HepG2 (cell line): ENCODE measurements around the gene ZNF222. TPM values are rescaled to one million over a fixed set of nuclear protein-coding genes. Genes with fewer than 3 reads are reported as not detected.

Experiments
- ATRX ChIP-seq: sonication (generic); formaldehyde crosslinking; IDR thresholded peaks from 2 replicates; pipeline ENCODE4 v1.4.0; 2020; ENCODE audit warnings: missing genetic modification reagents, borderline replicate concordance
- HDAC6 ChIP-seq: fragments of 200-600 bp; sonication (generic); IDR thresholded peaks from 2 replicates; pipeline ENCODE4 v1.7.0; 2017; ENCODE audit warnings: mild to moderate bottlenecking, antibody characterized with exemption, low read length, low read depth
- MAFF ChIP-seq: IDR thresholded peaks from 2 replicates; pipeline ENCODE4 v1.6.1; 2011; ENCODE audit warnings: low read depth, low read length, improper control_type of control experiment
- MTA1 ChIP-seq: sonication (generic); formaldehyde crosslinking; IDR thresholded peaks from 2 replicates; pipeline ENCODE4 v1.4.0; 2020; ENCODE audit warnings: missing genetic modification reagents, mild to moderate bottlenecking, borderline replicate concordance
- NFIB ChIP-seq: sonication (generic); formaldehyde crosslinking; IDR thresholded peaks from 2 replicates; pipeline ENCODE4 v1.9.0; 2021; ENCODE audit warnings: missing genetic modification reagents, mild to moderate bottlenecking, borderline replicate concordance
- RBFOX2 ChIP-seq: fragments of 200-400 bp; formaldehyde crosslinking; IDR thresholded peaks from 2 replicates; pipeline ENCODE4 v1.6.1; 2017; ENCODE audit warnings: low read depth, mild to moderate bottlenecking, low read length
- RELA ChIP-seq: sonication (generic); formaldehyde crosslinking; IDR thresholded peaks from 2 replicates; pipeline ENCODE4 v1.4.0; 2020; ENCODE audit warnings: missing genetic modification reagents
- SMARCE1 ChIP-seq: fragments of 450-650 bp; IDR thresholded peaks from 2 replicates; pipeline ENCODE4 v1.6.1; 2017; ENCODE audit warnings: borderline replicate concordance
- ZFP62 ChIP-seq: sonication (generic); formaldehyde crosslinking; IDR thresholded peaks from 2 replicates; pipeline ENCODE4 v1.4.0; 2020; ENCODE audit warnings: missing genetic modification reagents
- ZMYM2 ChIP-seq: sonication (generic); formaldehyde crosslinking; IDR thresholded peaks from 2 replicates; pipeline ENCODE4 v1.8.0; 2022; ENCODE audit warnings: mild to moderate bottlenecking, missing genetic modification reagents
- ZNF282 ChIP-seq: fragments of 450-650 bp; IDR thresholded peaks from 2 replicates; pipeline ENCODE4 v1.6.1; 2018; ENCODE audit not compliant: partially characterized antibody
- ZNF607 ChIP-seq: sonication (generic); formaldehyde crosslinking; IDR thresholded peaks from 2 replicates; pipeline ENCODE4 v1.5.1; 2020; ENCODE audit warnings: missing genetic modification reagents, mild to moderate bottlenecking, borderline replicate concordance
- ZNF782 ChIP-seq: sonication (generic); formaldehyde crosslinking; IDR thresholded peaks from 2 replicates; pipeline ENCODE4 v1.4.0; 2020; ENCODE audit warnings: missing genetic modification reagents, mild to moderate bottlenecking, borderline replicate concordance
- ZSCAN29 ChIP-seq: sonication (generic); formaldehyde crosslinking; conservative IDR thresholded peaks from 2 replicates; pipeline ENCODE4 v1.4.0; 2020; ENCODE audit warnings: mild to moderate bottlenecking, missing genetic modification reagents
- ZSCAN9 ChIP-seq: IDR thresholded peaks from 2 replicates; pipeline ENCODE4 v1.6.1; 2016; ENCODE audit warnings: borderline replicate concordance
- polyA plus RNA-seq, 8 experiments: library from polyadenylated mRNA; depleted of rRNA in 3 of 8; stranded (reverse) in 7 of 8; unstranded in 1 of 8; fragments of >200 nt; fragmentation: Illumina TruSeq in 4 of 8; extraction: Trizol in 4 of 8; gene quantifications; 2 replicates each; pipeline versions ENCODE4 v1.2.1 to v1.2.3, GENCODE V29; 2011 to 2016; ENCODE audit warnings: low read depth in 4 of 8, missing spikeins in 1 of 8, mixed read lengths in 1 of 8; ENCODE audit not compliant: insufficient read depth in 1 of 8
- total RNA-seq, 5 experiments: library from RNA; depleted of rRNA; stranded (reverse); fragments of >200 nt; fragmentation: Illumina TruSeq; extraction: Trizol; gene quantifications; 2 replicates each; pipeline ENCODE4 v1.2.3, GENCODE V29; 2016; ENCODE audit warnings: low read depth in 1 of 5
- TF ChIP-seq, protein P1 (sequence below): sonication (generic); formaldehyde crosslinking; IDR thresholded peaks from 2 replicates; pipeline ENCODE4 v1.4.0; 2020; ENCODE audit warnings: missing genetic modification reagents, mild to moderate bottlenecking, borderline replicate concordance
- TF ChIP-seq, protein P2 (sequence below): sonication (generic); formaldehyde crosslinking; IDR thresholded peaks from 2 replicates; pipeline ENCODE4 v1.4.0; 2020; ENCODE audit warnings: missing genetic modification reagents
- TF ChIP-seq, protein P3 (sequence below): sonication (generic); formaldehyde crosslinking; IDR thresholded peaks from 2 replicates; pipeline ENCODE4 v1.4.0; 2020; ENCODE audit warnings: missing genetic modification reagents
- TF ChIP-seq, protein P4 (sequence below): sonication (generic); formaldehyde crosslinking; IDR thresholded peaks from 2 replicates; pipeline ENCODE4 v1.4.0; 2020; ENCODE audit warnings: low read depth, mild to moderate bottlenecking, missing genetic modification reagents
- TF ChIP-seq, protein P5 (sequence below): sonication (generic); formaldehyde crosslinking; IDR thresholded peaks from 2 replicates; pipeline ENCODE4 v1.8.1; 2023; ENCODE audit warnings: mild to moderate bottlenecking, missing genetic modification reagents, borderline replicate concordance

Gene ZNF222
- total and polyA plus RNA-seq, 2 of the 13 experiments (the other 11 are each of a cell fraction or from before 2014, with no cell fraction given): 2.2 to 6.2 TPM

DNA sequence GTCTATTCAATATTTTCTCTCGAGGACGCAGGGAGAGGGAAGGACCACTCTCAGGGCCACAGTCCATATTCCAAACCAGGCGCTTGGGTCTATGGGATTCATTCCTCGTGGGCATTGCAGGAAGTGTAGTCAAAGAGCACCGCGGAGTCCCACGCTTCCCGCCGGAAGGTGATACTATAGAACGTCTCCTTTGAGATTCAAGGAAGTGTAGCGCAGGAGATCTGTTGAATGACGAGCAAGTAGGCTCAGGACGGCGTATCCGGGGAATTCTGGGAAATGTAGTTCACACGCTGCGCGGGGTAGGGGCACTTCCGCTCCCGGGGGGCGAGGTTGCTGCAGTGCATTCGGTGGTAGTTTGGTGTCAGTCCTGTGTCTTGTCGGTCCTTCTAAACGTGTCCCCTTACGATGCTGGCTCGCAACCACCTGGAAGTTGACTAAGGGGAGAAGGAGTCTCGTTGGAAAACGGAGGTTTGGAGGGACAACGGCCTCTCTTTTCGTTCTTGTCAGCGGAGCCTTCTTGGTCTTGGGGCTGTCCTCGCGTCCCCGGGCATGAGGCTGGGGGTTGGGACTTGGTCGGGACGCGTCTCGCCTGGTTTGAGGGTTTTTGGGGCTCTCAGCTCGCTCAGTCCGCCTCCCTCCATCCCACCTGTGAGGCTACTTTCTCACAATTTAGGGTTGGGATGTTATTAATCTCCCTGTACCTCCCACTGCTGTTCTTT, 46.8 kb downstream of the ZNF222 start, which contains the start of gene ZNF284 (continued):
- TF ChIP-seq, protein P1, sequence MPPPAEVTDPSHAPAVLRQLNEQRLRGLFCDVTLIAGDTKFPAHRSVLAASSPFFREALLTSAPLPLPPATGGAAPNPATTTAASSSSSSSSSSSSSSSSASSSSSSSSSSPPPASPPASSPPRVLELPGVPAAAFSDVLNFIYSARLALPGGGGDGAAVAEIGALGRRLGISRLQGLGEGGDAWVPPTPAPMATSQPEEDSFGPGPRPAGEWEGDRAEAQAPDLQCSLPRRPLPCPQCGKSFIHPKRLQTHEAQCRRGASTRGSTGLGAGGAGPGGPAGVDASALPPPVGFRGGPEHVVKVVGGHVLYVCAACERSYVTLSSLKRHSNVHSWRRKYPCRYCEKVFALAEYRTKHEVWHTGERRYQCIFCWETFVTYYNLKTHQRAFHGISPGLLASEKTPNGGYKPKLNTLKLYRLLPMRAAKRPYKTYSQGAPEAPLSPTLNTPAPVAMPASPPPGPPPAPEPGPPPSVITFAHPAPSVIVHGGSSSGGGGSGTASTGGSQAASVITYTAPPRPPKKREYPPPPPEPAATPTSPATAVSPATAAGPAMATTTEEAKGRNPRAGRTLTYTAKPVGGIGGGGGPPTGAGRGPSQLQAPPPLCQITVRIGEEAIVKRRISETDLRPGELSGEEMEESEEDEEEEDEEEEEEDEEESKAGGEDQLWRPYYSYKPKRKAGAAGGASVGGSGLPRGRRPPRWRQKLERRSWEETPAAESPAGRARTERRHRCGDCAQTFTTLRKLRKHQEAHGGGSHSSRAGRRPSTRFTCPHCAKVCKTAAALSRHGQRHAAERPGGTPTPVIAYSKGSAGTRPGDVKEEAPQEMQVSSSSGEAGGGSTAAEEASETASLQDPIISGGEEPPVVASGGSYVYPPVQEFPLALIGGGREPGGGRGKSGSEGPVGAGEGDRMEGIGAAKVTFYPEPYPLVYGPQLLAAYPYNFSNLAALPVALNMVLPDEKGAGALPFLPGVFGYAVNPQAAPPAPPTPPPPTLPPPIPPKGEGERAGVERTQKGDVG (CRISPR knock-in tag): no peak
- no peak for TF ChIP-seq ZFP62 (CRISPR knock-in tag)
- TF ChIP-seq ZSCAN29 (CRISPR knock-in tag): no peak
- TF ChIP-seq SMARCE1: no peak
- TF ChIP-seq, protein P2, sequence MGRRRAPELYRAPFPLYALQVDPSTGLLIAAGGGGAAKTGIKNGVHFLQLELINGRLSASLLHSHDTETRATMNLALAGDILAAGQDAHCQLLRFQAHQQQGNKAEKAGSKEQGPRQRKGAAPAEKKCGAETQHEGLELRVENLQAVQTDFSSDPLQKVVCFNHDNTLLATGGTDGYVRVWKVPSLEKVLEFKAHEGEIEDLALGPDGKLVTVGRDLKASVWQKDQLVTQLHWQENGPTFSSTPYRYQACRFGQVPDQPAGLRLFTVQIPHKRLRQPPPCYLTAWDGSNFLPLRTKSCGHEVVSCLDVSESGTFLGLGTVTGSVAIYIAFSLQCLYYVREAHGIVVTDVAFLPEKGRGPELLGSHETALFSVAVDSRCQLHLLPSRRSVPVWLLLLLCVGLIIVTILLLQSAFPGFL (CRISPR knock-in tag): no peak
- no peak for TF ChIP-seq ZNF607 (CRISPR knock-in tag)
- no peak for TF ChIP-seq MTA1
- TF ChIP-seq ZNF282: no peak
- no peak for TF ChIP-seq RELA (CRISPR knock-in tag)
- TF ChIP-seq, protein P3, sequence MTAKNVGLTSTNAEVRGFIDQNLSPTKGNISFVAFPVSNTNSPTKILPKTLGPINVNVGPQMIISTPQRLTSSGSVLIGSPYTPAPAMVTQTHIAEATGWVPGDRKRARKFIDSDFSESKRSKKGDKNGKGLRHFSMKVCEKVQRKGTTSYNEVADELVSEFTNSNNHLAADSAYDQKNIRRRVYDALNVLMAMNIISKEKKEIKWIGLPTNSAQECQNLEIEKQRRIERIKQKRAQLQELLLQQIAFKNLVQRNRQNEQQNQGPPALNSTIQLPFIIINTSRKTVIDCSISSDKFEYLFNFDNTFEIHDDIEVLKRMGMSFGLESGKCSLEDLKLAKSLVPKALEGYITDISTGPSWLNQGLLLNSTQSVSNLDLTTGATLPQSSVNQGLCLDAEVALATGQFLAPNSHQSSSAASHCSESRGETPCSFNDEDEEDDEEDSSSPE (CRISPR knock-in tag): peak; percentile 59; the same call in 1 of the 2 replicates
- TF ChIP-seq RBFOX2: 0 out of 2 replicates have a peak, but pooled peaks have one; percentile 30
- TF ChIP-seq ZSCAN9 (CRISPR knock-in tag): peak; percentile 86
- TF ChIP-seq NFIB (CRISPR knock-in tag): no peak
- TF ChIP-seq, protein P4, sequence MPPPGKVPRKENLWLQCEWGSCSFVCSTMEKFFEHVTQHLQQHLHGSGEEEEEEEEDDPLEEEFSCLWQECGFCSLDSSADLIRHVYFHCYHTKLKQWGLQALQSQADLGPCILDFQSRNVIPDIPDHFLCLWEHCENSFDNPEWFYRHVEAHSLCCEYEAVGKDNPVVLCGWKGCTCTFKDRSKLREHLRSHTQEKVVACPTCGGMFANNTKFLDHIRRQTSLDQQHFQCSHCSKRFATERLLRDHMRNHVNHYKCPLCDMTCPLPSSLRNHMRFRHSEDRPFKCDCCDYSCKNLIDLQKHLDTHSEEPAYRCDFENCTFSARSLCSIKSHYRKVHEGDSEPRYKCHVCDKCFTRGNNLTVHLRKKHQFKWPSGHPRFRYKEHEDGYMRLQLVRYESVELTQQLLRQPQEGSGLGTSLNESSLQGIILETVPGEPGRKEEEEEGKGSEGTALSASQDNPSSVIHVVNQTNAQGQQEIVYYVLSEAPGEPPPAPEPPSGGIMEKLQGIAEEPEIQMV (CRISPR knock-in tag): no peak
- no peak for TF ChIP-seq ZMYM2
- no peak for TF ChIP-seq ATRX (CRISPR knock-in tag)
- no peak for TF ChIP-seq HDAC6
- no peak for TF ChIP-seq ZNF782 (CRISPR knock-in tag)
- TF ChIP-seq, protein P5, sequence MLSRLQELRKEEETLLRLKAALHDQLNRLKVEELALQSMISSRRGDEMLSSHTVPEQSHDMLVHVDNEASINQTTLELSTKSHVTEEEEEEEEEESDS (CRISPR knock-in tag): no peak
- TF ChIP-seq MAFF: no peak
